ENCODE results near the gene CLSTN2.

CLSTN2 gene

GRCh38 chr3:140323561-140323960, 388.6 kb downstream of the CLSTN2 start:
- TF ChIP-seq CTCF (IDR thresholded peaks at IDR 0.05; ENCODE audit: low read depth, low read length), result no peak
- DNase-seq (ENCODE audit: extremely low read depth, low read depth), result no peak

DNA sequence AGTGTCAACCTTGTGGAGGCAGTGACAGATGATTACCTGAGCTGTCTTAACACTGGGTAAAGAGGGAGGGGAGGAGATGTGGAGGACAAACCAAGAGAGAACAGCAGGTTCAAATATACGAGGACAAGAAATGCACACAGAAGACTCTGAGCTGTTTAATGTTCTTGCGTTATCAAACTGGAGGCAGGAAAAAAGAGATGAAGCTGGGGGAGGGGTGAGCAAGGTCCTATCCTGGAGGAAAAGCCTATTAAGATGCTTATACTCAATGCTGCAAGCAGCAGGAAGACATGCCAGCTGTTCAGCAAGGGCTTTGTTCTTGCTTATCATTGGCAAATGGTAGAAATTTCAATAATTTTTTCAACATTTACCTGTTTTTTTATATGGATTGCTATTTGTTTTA, 397.1 kb downstream of the CLSTN2 start:
- DNase-seq (ENCODE audit: extremely low read depth, low read depth), result no peak
- no peak for TF ChIP-seq CTCF (IDR thresholded peaks at IDR 0.05; ENCODE audit: low read depth, low read length)

DNA sequence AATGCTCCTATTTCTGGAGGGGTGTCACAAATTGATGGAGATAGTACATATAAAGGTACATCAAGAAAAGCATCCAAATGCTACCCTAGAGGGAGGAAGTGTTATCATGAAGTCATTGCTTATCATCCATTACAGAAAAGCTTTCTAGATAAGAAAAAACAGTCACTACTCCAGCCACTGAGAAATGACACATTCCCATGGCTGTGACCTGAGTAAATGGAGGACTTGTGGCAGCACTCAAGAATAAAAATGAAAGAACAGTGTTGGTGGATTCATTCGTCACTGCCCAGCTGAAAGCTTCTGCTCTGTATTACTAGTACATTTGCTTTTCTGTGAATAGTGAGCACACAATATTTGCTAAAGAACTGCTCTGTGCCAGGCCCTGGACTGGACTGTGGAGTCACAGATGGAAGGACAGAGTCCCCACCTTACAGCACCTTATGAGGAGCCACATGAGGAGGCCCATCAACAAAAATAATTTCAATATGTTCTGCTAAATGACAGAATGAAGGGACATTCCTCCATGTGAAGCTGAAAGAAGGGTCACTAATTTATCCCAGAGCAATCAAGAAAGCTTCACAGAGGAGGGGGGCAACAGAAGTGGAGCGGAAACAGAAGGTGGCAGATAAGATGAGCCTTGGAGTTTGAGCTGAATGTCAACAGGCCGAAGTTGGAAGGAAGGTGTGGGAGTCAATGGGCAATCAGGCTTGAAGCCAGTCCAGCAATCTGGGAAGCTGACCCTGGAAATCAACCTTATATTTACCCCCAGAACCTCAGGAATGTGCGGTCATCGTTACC, 399.3 kb downstream of the CLSTN2 start:
- DNase-seq (ENCODE audit: extremely low read depth, low read depth), result no peak

GRCh38 chr3:140336465-140336864, 401.5 kb downstream of the CLSTN2 start:
- TF ChIP-seq CTCF (IDR thresholded peaks at IDR 0.05; ENCODE audit: low read depth, low read length), result no peak

More for the DNA sequence above, 399.3 kb downstream of the CLSTN2 start:
- TF ChIP-seq CTCF (IDR thresholded peaks at IDR 0.05; ENCODE audit: low read depth, low read length), result no peak

GRCh38 chr3:140338916-140339315, 403.9 kb downstream of the CLSTN2 start:
- no peak for TF ChIP-seq CTCF (IDR thresholded peaks at IDR 0.05; ENCODE audit: low read depth, low read length)
- no peak for DNase-seq (ENCODE audit: extremely low read depth, low read depth)

More at GRCh38 chr3:140336465-140336864, 401.5 kb downstream of the CLSTN2 start:
- no peak for DNase-seq (ENCODE audit: extremely low read depth, low read depth)

DNA sequence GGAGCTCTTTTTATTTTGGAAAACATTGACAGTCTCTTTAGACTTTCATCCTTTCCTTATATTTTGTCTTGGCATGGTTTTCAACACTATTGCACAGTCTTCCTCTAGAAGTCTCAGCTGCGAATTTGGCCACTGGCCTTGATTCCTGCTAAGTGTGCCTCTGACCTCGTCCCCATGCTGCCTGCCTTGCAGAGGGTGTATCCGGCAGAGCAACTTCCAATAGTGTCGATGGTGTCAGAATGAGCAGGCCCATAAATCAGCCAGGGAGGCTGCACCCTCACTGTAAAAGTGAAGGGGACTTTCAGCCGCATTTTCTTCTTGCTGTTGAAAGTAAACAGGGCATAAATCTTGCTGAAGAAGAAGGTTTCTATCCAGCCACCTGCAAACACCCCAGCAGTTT, 406.2 kb downstream of the CLSTN2 start:
- TF ChIP-seq CTCF (IDR thresholded peaks at IDR 0.05; ENCODE audit: low read depth, low read length), result no peak
- DNase-seq (ENCODE audit: extremely low read depth, low read depth), result no peak

- no peak for TF ChIP-seq CTCF (IDR thresholded peaks at IDR 0.05; ENCODE audit: low read depth, low read length)
Measured at GRCh38 chr3:140341817-140342403, 406.9 kb downstream of the CLSTN2 start.

More at GRCh38 chr3:140341817-140342403, 406.9 kb downstream of the CLSTN2 start:
- no peak for DNase-seq (ENCODE audit: extremely low read depth, low read depth)
